Measurements from ENCODE around the gene FRMPD2.

DNA sequence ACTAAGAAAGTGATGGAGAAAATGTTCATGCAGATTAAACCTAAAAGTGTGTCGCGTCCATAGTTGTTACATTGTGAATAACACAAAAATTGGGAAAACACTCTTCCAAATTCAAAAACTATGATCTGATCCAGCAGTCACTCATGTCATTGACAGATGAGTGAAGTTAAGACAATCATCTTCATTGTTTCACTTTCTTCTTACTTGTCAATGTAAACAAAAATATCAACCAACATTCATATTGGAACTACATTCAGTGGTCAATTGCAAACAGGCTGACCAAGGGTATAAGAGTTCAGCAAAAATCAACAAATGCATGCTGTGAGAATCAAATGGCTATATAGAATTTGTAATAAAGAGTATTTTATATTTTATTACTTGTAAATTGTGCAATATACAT, 1.8 kb downstream of the FRMPD2 start:
- TF ChIP-seq SUZ12 (IDR thresholded peaks at IDR 0.05; ENCODE audit: extremely low read depth, insufficient read depth, insufficient read length) (no peak), YY1 (IDR thresholded peaks at IDR 0.05; ENCODE audit: insufficient read depth, insufficient read length) (no peak), ZNF274 (IDR thresholded peaks at IDR 0.05; ENCODE audit: low read depth, low read length) (no peak)
